Right cardiac atrium (tissue), 5 donors: ENCODE data around the gene RBM11. TPM values are rescaled to one million over a fixed set of nuclear protein-coding genes. Genes with fewer than 3 reads are reported as not detected.

Source experiments
- ATAC-seq, 2 donors: fragments of 200-7000 bp; cut with Tn5 transposase; one replicate each; pipeline versions ENCODE4 v1.8.0 to v1.9.1; 2020; ENCODE audit warnings: moderate library complexity in 2 of 2, mild to moderate bottlenecking in 1 of 2
- DNase-seq, 3 donors: peaks; one replicate each; pipeline ENCODE4 v3.0.0-alpha.2; 2020
- H3K27ac ChIP-seq: one replicate; pipeline ENCODE4 v1.5.1; 2013; ENCODE audit warnings: mild to moderate bottlenecking, low read length, control low read depth, moderate library complexity
- H3K27me3 ChIP-seq: one replicate; pipeline ENCODE4 v1.6.1; 2013; ENCODE audit not compliant: control insufficient read depth, insufficient read depth
- H3K4me1 ChIP-seq: one replicate; pipeline ENCODE4 v1.6.1; 2013; ENCODE audit warnings: low read length; ENCODE audit not compliant: control insufficient read depth, insufficient read depth
- H3K4me3 ChIP-seq: one replicate; pipeline ENCODE4 v1.5.1; 2013; ENCODE audit warnings: low read length, control low read depth
- H3K9me3 ChIP-seq: one replicate; pipeline ENCODE4 v1.6.1; 2013; ENCODE audit warnings: low read length; ENCODE audit not compliant: control insufficient read depth
- WGBS: extraction: QIAGEN DNeasy Blood & Tissue Kit; methylation state at CpG from one replicate; pipeline ENCODE4 v1.1.7; 2013; 5-methylcytosine and 5-hydroxymethylcytosine counted together
- intact Hi-C, 4 donors: fragments of 100-400 bp; cut with DNase I; formaldehyde crosslinking; loops; one replicate each; pipeline versions ENCODE4 v1.11.0 to v1.14.0; 2022 to 2023
- polyA plus RNA-seq: library from polyadenylated mRNA; stranded (reverse); fragments of 200-250 nt; gene quantifications from one replicate; pipeline ENCODE4 v1.2.3, GENCODE V29; 2013
- total RNA-seq, 4 donors: library from RNA; stranded (reverse); fragmentation: NEBNext Ultra II Directional; extraction: Animal tissue kit (Norgen Biotek cat#: 25700); gene quantifications; one replicate each; pipeline ENCODE4 v1.2.1, GENCODE V29; 2021
- donor health status: healthy with polysubstance abuse.
- donor health status: DM: no; HTN: yes; CAD: no.
- donor health status: DM: no; HTN: no; CAD: no.
- donor health status: DM: no; HTN: yes; CAD: no; lungs with severe emphysema.
- donor health status: DM: yes; HTN: yes; CAD: no.

RBM11 gene
- total and polyA plus RNA-seq, 5 donors: 1.1 to 5.0 (median 2.0) TPM

- 31% methylated on average over 2 of the region's 2 CpGs for WGBS
- intact Hi-C loops: no loop called here
These were observed 25.3 kb downstream of the RBM11 start for GRCh38 chr21:14241297-14241696.

GRCh38 chr21:14243461-14243860 lies 27.5 kb downstream of the RBM11 start:
- ATAC-seq (no peak), DNase-seq (no peak)
- Histone ChIP-seq H3K9me3 (no peaks in the 10 kb centered on the region), H3K4me3 (no peak overlapping the region), H3K27ac (no peak overlapping the region), H3K4me1 (no peaks in the 10 kb centered on the region), H3K27me3 (no peaks in the 10 kb centered on the region)
- intact Hi-C loops: no loop called here
- 38% methylated on average over 1 of the region's 1 CpG for WGBS

More at GRCh38 chr21:14241297-14241696, 25.3 kb downstream of the RBM11 start:
- H3K9me3 ChIP-seq: no peaks in the 10 kb centered on the region
- no peak overlapping the region for H3K4me3 ChIP-seq
- H3K27me3 ChIP-seq: no peaks in the 10 kb centered on the region
- no peak overlapping the region for H3K27ac ChIP-seq
- ATAC-seq (no peak), DNase-seq (no peak)
- H3K4me1 ChIP-seq: no peaks in the 10 kb centered on the region

- 53% methylated on average over 2 of the region's 2 CpGs for WGBS
- Histone ChIP-seq H3K4me1 (no peaks in the 10 kb centered on the region), H3K27ac (no peak overlapping the region), H3K9me3 (no peaks in the 10 kb centered on the region), H3K27me3 (no peaks in the 10 kb centered on the region), H3K4me3 (no peak overlapping the region)
- intact Hi-C loops: no loop called here
- DNase-seq: no peak
- ATAC-seq: no peak
These were observed 27.9 kb downstream of the RBM11 start for GRCh38 chr21:14243874-14244273.

DNA sequence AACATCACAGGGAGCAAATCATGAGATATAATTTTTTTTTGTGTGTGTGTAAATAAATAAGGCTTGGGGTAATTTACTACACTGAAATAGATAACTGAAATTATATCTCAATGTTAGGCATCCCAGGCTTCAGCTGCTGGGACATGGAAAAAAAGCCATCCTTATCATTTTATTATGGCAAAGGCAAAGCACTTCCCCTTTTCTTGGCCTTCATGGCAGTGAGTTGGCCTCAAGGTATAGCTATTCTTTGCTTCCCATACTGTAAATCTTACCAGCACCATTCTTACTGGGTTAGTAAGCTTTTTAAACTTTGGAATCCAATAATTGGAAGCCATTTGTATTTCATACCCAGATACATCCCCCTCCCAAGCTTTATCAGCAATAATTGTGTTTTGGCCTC lies 29.0 kb downstream of the RBM11 start:
- Histone ChIP-seq H3K4me1 (no peaks in the 10 kb centered on the region), H3K9me3 (no peaks in the 10 kb centered on the region), H3K27me3 (no peaks in the 10 kb centered on the region), H3K27ac (no peak overlapping the region), H3K4me3 (no peak overlapping the region)
- no peak for ATAC-seq
- no peak for DNase-seq
- intact Hi-C loops: no loop called here

DNA sequence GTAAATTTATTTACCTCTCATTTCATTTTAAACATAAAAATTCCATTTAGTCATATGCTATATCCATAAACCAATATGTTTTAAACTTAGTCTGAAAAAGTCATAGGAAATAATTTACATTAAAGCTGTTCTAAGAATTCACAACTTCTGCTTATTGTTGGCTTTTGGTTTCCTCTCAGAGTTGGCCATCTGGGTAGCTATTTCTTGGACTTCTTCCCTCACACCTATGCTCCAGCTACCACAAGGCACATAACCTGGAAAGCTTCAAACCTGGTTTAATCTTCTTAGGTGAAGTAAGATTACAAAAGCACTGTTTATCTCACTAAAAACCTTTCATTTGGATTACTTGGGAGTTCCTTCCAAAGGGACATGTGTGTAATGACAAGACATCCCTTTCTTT lies 29.8 kb downstream of the RBM11 start:
- no peak for ATAC-seq
- Histone ChIP-seq H3K4me3 (no peak overlapping the region), H3K27ac (no peak overlapping the region), H3K27me3 (no peaks in the 10 kb centered on the region), H3K9me3 (no peaks in the 10 kb centered on the region), H3K4me1 (no peaks in the 10 kb centered on the region)
- DNase-seq: no peak
- intact Hi-C loops: no loop called here

- H3K4me1 ChIP-seq: peaks cover 2% of the 10 kb centered on the region
- no peaks in the 10 kb centered on the region for H3K9me3 ChIP-seq
- H3K27ac ChIP-seq: no peak overlapping the region
- DNase-seq: no peak
- H3K27me3 ChIP-seq: no peaks in the 10 kb centered on the region
- 40% methylated on average over 1 of the region's 1 CpG for WGBS
- no peak overlapping the region for H3K4me3 ChIP-seq
- no peak for ATAC-seq
- intact Hi-C loops: loop anchor here in 1 of 4 donors (10.0 kb wide), 1 partner anchor 1343 kb away; no protein-coding TSS in a partner anchor
These were observed 35.4 kb downstream of the RBM11 start for GRCh38 chr21:14251336-14251735.

GRCh38 chr21:14259747-14260146 lies 43.8 kb downstream of the RBM11 start:
- intact Hi-C loops: loop anchor here in 1 of 4 donors (10.0 kb wide), 1 partner anchor 1335 kb away; no protein-coding TSS in a partner anchor
- peak; percentile 62 to 80 for ATAC-seq
- Histone ChIP-seq H3K27ac (no peak overlapping the region), H3K4me1 (no peaks in the 10 kb centered on the region), H3K4me3 (no peak overlapping the region), H3K9me3 (no peaks in the 10 kb centered on the region), H3K27me3 (no peaks in the 10 kb centered on the region)
- WGBS: 37% methylated on average over 3 of the region's 3 CpGs
- no peak for DNase-seq

DNA sequence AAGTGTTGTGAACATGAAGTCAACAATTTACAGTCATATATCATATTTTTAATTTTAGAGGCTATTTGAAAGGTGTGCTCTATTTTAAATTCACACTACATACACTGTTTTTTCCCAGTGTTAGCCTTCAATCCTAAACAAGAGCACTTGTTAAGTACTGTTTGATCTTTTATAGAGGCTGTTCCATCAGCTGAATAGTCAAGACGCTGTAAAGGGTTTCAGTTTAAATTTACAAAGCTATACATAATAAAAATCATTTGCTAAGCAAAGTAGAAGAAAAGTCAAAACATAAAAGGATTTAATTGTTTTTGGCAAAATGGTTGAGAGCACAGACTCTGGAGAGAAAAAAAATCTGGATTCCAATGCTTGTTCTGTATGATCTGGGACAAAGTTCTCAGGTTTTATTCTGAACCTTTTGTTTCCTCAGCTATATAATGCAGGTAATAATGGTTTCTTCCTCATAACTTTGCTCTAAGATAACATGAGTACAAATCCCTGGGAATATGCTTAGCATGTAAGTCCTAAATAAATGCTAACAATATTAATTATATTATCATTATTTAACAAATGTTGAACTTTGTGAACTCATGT lies 44.3 kb downstream of the RBM11 start:
- no peak for ATAC-seq
- DNase-seq: no peak
- H3K27me3 ChIP-seq: no peaks in the 10 kb centered on the region
- no peak overlapping the region for H3K4me3 ChIP-seq
- no peaks in the 10 kb centered on the region for H3K9me3 ChIP-seq
- 41% methylated on average over 1 of the region's 1 CpG for WGBS
- H3K4me1 ChIP-seq: no peaks in the 10 kb centered on the region
- intact Hi-C loops: no loop called here
- H3K27ac ChIP-seq: no peak overlapping the region

- no peak for ATAC-seq
- WGBS: 31% methylated on average over 1 of the region's 1 CpG
- Histone ChIP-seq H3K27ac (no peak overlapping the region), H3K4me3 (no peak overlapping the region), H3K4me1 (no peaks in the 10 kb centered on the region), H3K27me3 (no peaks in the 10 kb centered on the region), H3K9me3 (no peaks in the 10 kb centered on the region)
- no peak for DNase-seq
- intact Hi-C loops: no loop called here
These were observed 46.1 kb downstream of the RBM11 start for GRCh38 chr21:14262039-14262438.

- H3K27ac ChIP-seq: no peak overlapping the region
- H3K27me3 ChIP-seq: no peaks in the 10 kb centered on the region
- no peak overlapping the region for H3K4me3 ChIP-seq
- H3K9me3 ChIP-seq: no peaks in the 10 kb centered on the region
- no peak for ATAC-seq
- intact Hi-C loops: no loop called here
- 43% methylated on average over 1 of the region's 1 CpG for WGBS
- H3K4me1 ChIP-seq: no peaks in the 10 kb centered on the region
- no peak for DNase-seq
These were observed 47.9 kb downstream of the RBM11 start for GRCh38 chr21:14263879-14264278.

DNA sequence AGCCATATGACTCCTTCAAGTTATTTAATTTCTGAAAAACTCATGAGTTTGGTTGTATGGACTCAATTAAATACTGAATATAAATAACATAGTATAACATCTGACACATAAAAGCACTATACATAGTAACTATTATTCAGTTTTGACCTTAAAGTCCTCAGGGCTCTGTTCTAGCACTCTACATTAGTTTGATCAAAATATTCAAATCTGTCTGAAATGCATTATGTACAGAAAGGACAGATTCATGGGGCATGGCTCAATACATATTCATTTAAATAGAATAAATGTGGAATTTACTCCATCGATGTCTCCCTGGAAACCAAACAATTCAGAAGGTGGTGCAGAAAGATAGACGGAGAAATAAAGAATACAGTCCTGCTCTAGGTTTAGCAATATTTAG lies 49.1 kb downstream of the RBM11 start:
- intact Hi-C loops: no loop called here

GRCh38 chr21:14267076-14267475 lies 51.1 kb downstream of the RBM11 start:
- intact Hi-C loops: no loop called here
- H3K9me3 ChIP-seq: no peaks in the 10 kb centered on the region

More for the DNA sequence above, 49.1 kb downstream of the RBM11 start:
- H3K4me1 ChIP-seq: no peaks in the 10 kb centered on the region
- WGBS: 92% methylated on average over 2 of the region's 2 CpGs
- no peak overlapping the region for H3K27ac ChIP-seq
- DNase-seq: no peak
- no peak for ATAC-seq
- H3K9me3 ChIP-seq: no peaks in the 10 kb centered on the region
- H3K27me3 ChIP-seq: no peaks in the 10 kb centered on the region
- no peak overlapping the region for H3K4me3 ChIP-seq

More at GRCh38 chr21:14267076-14267475, 51.1 kb downstream of the RBM11 start:
- ATAC-seq (no peak), DNase-seq (no peak)
- H3K4me3 ChIP-seq: no peak overlapping the region
- H3K27me3 ChIP-seq: no peaks in the 10 kb centered on the region
- H3K4me1 ChIP-seq: no peaks in the 10 kb centered on the region
- H3K27ac ChIP-seq: no peak overlapping the region
